Measurements from ENCODE around the gene AFF3. TPM values are rescaled to one million over a fixed set of nuclear protein-coding genes. Genes with fewer than 3 reads are reported as not detected.
"Not testable (repeated sequence)": the region's sequence is repeated elsewhere in the genome, so short reads cannot be mapped to it uniquely, and the experiment has no call there.

Gene AFF3
- total RNA-seq, 2 experiments from 2014 or later, result 2.6 to 2.9 TPM

DNA sequence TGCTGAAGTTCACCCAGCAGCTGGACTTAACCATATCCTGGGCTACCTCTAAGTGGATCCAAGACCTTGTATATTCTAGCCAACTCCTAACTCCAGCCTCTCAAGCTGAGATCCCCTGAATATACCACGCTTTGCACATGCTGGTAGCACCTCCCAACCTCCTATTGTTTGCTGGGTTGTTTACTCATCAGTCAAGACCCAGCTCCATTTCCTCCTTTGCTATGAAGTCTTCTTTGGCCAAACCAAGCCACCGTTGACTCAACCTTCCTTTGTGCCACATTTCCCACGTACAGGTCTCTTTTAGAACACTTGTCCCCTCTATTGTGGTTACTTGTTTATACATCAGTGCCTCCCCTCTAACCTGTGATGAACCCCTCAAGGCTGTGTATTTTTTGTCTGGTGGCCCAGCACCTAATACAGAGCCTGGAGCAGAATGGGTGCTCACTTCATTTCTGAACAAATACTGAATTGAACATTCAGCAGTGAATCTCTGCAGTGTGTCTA lies 384.7 kb downstream of the AFF3 start:
- Mint-ChIP-seq H3K36me3 (no peaks in the 10 kb centered on the region), H3K27me3 (peaks cover 4% of the 10 kb centered on the region), H3K4me3 (no peak overlapping the region), H3K27ac (no peak overlapping the region), H3K4me1 (no peaks in the 10 kb centered on the region), H3K9me3 (no peaks in the 10 kb centered on the region)
- no peak for DNase-seq

DNA sequence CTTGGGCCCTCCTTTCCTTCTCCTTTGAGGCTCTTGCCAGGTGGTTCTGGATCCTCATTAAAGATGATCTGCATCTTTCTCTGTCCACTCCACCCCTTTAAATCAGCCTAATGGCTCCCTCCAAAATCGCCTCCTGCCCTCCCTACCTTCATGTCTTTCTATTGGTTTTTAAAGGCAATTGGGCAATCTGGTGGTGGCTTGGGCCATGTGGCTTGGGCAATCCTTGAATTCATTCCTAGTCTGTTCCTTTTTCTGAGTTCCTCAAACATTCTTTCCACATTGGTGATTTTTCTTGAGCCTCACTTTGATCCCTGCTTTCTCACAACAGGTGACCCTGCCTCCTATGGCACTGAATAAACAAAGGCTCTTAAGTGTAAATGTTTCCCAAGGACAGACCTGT lies 386.3 kb downstream of the AFF3 start:
- Mint-ChIP-seq H3K27ac (no peak overlapping the region), H3K4me1 (no peaks in the 10 kb centered on the region), H3K27me3 (no peaks in the 10 kb centered on the region), H3K4me3 (no peak overlapping the region), H3K36me3 (no peaks in the 10 kb centered on the region), H3K9me3 (no peaks in the 10 kb centered on the region)
- no peak for DNase-seq

GRCh38 chr2:99754210-99754609 lies 388.2 kb downstream of the AFF3 start:
- H3K4me1 Mint-ChIP-seq, result no peaks in the 10 kb centered on the region
- H3K27ac Mint-ChIP-seq, result no peak overlapping the region
- no peaks in the 10 kb centered on the region for H3K36me3 Mint-ChIP-seq
- no peak overlapping the region for H3K4me3 Mint-ChIP-seq
- no peaks in the 10 kb centered on the region for H3K9me3 Mint-ChIP-seq
- H3K27me3 Mint-ChIP-seq, result no peaks in the 10 kb centered on the region
- DNase-seq, result no peak

- H3K36me3 Mint-ChIP-seq, result no peaks in the 10 kb centered on the region
- no peaks in the 10 kb centered on the region for H3K4me1 Mint-ChIP-seq
- no peak overlapping the region for H3K27ac Mint-ChIP-seq
- H3K4me3 Mint-ChIP-seq, result no peak overlapping the region
- no peaks in the 10 kb centered on the region for H3K27me3 Mint-ChIP-seq
- H3K9me3 Mint-ChIP-seq, result no peaks in the 10 kb centered on the region
- DNase-seq, result no peak
These were observed 388.9 kb downstream of the AFF3 start for GRCh38 chr2:99753505-99753904.

- H3K27me3 Mint-ChIP-seq, result no peaks in the 10 kb centered on the region
- no peaks in the 10 kb centered on the region for H3K4me1 Mint-ChIP-seq
- DNase-seq, result no peak
- H3K36me3 Mint-ChIP-seq, result no peaks in the 10 kb centered on the region
- no peak overlapping the region for H3K27ac Mint-ChIP-seq
- H3K4me3 Mint-ChIP-seq, result no peak overlapping the region
- H3K9me3 Mint-ChIP-seq, result no peaks in the 10 kb centered on the region
These were observed 394.0 kb downstream of the AFF3 start for GRCh38 chr2:99748344-99748743.

- peaks cover 2% of the 10 kb centered on the region for H3K27me3 Mint-ChIP-seq
- no peak overlapping the region for H3K27ac Mint-ChIP-seq
- no peaks in the 10 kb centered on the region for H3K36me3 Mint-ChIP-seq
- no peaks in the 10 kb centered on the region for H3K9me3 Mint-ChIP-seq
- H3K4me3 Mint-ChIP-seq, result no peak overlapping the region
- no peaks in the 10 kb centered on the region for H3K4me1 Mint-ChIP-seq
- DNase-seq, result no peak
These were observed 394.5 kb downstream of the AFF3 start for GRCh38 chr2:99747842-99748241.

- no peak overlapping the region for H3K27ac Mint-ChIP-seq
- peaks cover 16% of the 10 kb centered on the region for H3K27me3 Mint-ChIP-seq
- H3K36me3 Mint-ChIP-seq, result no peaks in the 10 kb centered on the region
- H3K9me3 Mint-ChIP-seq, result no peaks in the 10 kb centered on the region
- no peak overlapping the region for H3K4me3 Mint-ChIP-seq
- no peak for DNase-seq
- no peaks in the 10 kb centered on the region for H3K4me1 Mint-ChIP-seq
These were observed 399.2 kb downstream of the AFF3 start for GRCh38 chr2:99743146-99743545.

DNA sequence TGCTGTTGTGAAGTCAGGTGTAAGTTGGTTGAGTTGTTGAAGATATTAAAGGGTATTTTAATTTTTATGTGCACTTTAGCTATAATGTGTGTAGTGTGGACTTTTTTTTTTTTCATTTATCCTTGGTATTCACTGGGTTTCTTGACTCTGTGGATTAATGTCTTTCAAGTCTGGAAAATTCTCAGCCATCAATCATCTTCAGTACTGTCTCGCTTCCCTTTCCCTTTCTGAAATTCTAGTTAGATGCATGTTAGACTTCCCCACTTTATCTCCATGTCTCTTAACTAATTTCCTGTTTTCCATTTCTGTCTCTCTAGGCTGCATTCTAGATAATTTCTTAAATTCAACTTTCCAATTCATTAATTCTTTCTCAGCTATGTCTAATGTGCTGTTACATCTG lies 404.9 kb downstream of the AFF3 start:
- H3K36me3 Mint-ChIP-seq, result no peaks in the 10 kb centered on the region
- no peak overlapping the region for H3K4me3 Mint-ChIP-seq
- H3K27me3 Mint-ChIP-seq, result peaks cover 17% of the 10 kb centered on the region
- H3K27ac Mint-ChIP-seq, result no peak overlapping the region
- H3K4me1 Mint-ChIP-seq, result no peaks in the 10 kb centered on the region
- H3K9me3 Mint-ChIP-seq, result no peaks in the 10 kb centered on the region
- DNase-seq, result no peak

- H3K27me3 Mint-ChIP-seq, result peaks cover 10% of the 10 kb centered on the region
- no peaks in the 10 kb centered on the region for H3K4me1 Mint-ChIP-seq
- H3K9me3 Mint-ChIP-seq, result no peaks in the 10 kb centered on the region
- DNase-seq, result no peak
- no peak overlapping the region for H3K4me3 Mint-ChIP-seq
- H3K27ac Mint-ChIP-seq, result no peak overlapping the region
- no peaks in the 10 kb centered on the region for H3K36me3 Mint-ChIP-seq
These were observed 406.6 kb downstream of the AFF3 start for GRCh38 chr2:99735753-99736152.

DNA sequence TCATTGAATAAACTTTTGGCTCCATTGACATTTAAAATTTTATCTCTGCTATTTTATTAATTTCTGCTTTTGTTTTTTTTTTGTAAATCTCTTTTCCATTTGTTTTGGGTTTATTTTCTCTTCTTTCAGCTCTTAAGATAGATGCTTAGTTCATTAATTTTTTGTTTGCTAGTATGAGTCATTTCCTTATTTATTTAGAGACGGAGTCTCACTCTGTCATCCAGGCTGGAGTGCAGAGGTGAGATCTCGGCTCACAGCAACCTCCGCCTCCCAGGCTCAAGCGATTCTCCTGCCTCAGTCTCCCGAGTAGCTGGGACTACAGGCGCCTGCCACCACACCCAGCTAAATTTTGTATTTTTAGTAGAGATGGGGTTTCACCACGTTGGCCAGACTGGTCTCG lies 407.1 kb downstream of the AFF3 start:
- H3K4me1 Mint-ChIP-seq, H3K4me3 Mint-ChIP-seq, H3K27ac Mint-ChIP-seq, DNase-seq, H3K9me3 Mint-ChIP-seq, H3K36me3 Mint-ChIP-seq: not testable (repeated sequence)
- peaks cover 10% of the 10 kb centered on the region for H3K27me3 Mint-ChIP-seq

- no peaks in the 10 kb centered on the region for H3K4me1 Mint-ChIP-seq
- no peaks in the 10 kb centered on the region for H3K36me3 Mint-ChIP-seq
- H3K9me3 Mint-ChIP-seq, result no peaks in the 10 kb centered on the region
- no peak overlapping the region for H3K27ac Mint-ChIP-seq
- DNase-seq, result no peak
- H3K27me3 Mint-ChIP-seq, result peaks cover 9% of the 10 kb centered on the region
- H3K4me3 Mint-ChIP-seq, result no peak overlapping the region
These were observed 408.2 kb downstream of the AFF3 start for GRCh38 chr2:99734236-99734635.

- Mint-ChIP-seq H3K9me3 (no peaks in the 10 kb centered on the region), H3K4me1 (no peaks in the 10 kb centered on the region), H3K27ac (no peak overlapping the region), H3K36me3 (no peaks in the 10 kb centered on the region), H3K27me3 (no peaks in the 10 kb centered on the region), H3K4me3 (no peak overlapping the region)
- DNase-seq, result no peak
These were observed 413.0 kb downstream of the AFF3 start for GRCh38 chr2:99729104-99730025.

- Mint-ChIP-seq H3K4me3 (no peak overlapping the region), H3K27ac (no peak overlapping the region), H3K36me3 (no peaks in the 10 kb centered on the region), H3K4me1 (no peaks in the 10 kb centered on the region), H3K27me3 (no peaks in the 10 kb centered on the region), H3K9me3 (no peaks in the 10 kb centered on the region)
- no peak for DNase-seq
These were observed 414.2 kb downstream of the AFF3 start for GRCh38 chr2:99728166-99728565.

DNA sequence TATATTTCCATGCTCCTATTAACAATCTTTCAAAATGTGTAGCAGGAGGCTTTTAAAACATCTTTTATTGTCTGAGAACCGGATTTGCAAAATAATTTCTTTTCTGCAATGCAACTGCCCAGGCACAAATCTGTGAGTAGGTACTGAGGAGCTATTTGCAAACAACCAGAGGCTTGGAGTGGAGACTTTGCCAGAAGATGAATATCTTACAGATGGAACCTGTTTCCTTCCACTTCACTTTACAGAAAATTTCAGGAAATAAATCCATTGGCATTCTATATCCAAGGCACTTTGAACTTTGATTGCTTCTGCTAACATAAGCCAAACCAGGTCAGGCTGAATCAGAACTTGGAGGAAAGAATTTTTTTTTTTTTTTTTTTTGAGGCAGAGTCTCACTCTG lies 415.2 kb downstream of the AFF3 start:
- no peak for DNase-seq
- H3K27ac Mint-ChIP-seq, result no peak overlapping the region
- H3K4me3 Mint-ChIP-seq, result no peak overlapping the region
- no peaks in the 10 kb centered on the region for H3K4me1 Mint-ChIP-seq
- H3K36me3 Mint-ChIP-seq, result no peaks in the 10 kb centered on the region
- no peaks in the 10 kb centered on the region for H3K27me3 Mint-ChIP-seq
- H3K9me3 Mint-ChIP-seq, result peaks cover 4% of the 10 kb centered on the region

- Mint-ChIP-seq H3K27ac (no peak overlapping the region), H3K36me3 (no peaks in the 10 kb centered on the region), H3K4me1 (no peaks in the 10 kb centered on the region), H3K27me3 (no peaks in the 10 kb centered on the region), H3K4me3 (no peak overlapping the region), H3K9me3 (peaks cover 9% of the 10 kb centered on the region)
- no peak for DNase-seq
These were observed 415.7 kb downstream of the AFF3 start for GRCh38 chr2:99726691-99727090.

GRCh38 chr2:99725820-99726219 lies 416.6 kb downstream of the AFF3 start:
- no peaks in the 10 kb centered on the region for H3K36me3 Mint-ChIP-seq
- no peak overlapping the region for H3K27ac Mint-ChIP-seq
- no peak for DNase-seq
- H3K9me3 Mint-ChIP-seq, result peaks cover 12% of the 10 kb centered on the region
- H3K4me3 Mint-ChIP-seq, result no peak overlapping the region
- H3K27me3 Mint-ChIP-seq, result no peaks in the 10 kb centered on the region
- H3K4me1 Mint-ChIP-seq, result no peaks in the 10 kb centered on the region

All from activated naive CD8-positive, alpha-beta T cell treated with anti-CD3 and anti-CD28 coated beads for 36 hours (primary cell).